GM19463 (cell line): ENCODE results near the gene ARAP2.

Experiments
- ATAC-seq: cut with Tn5 transposase; IDR thresholded peaks from one replicate; pipeline ENCODE4 v1.9.1; 2021; ENCODE audit warnings: mild to moderate bottlenecking, moderate library complexity; ENCODE audit not compliant: unreplicated experiment

The ARAP2 gene

DNA sequence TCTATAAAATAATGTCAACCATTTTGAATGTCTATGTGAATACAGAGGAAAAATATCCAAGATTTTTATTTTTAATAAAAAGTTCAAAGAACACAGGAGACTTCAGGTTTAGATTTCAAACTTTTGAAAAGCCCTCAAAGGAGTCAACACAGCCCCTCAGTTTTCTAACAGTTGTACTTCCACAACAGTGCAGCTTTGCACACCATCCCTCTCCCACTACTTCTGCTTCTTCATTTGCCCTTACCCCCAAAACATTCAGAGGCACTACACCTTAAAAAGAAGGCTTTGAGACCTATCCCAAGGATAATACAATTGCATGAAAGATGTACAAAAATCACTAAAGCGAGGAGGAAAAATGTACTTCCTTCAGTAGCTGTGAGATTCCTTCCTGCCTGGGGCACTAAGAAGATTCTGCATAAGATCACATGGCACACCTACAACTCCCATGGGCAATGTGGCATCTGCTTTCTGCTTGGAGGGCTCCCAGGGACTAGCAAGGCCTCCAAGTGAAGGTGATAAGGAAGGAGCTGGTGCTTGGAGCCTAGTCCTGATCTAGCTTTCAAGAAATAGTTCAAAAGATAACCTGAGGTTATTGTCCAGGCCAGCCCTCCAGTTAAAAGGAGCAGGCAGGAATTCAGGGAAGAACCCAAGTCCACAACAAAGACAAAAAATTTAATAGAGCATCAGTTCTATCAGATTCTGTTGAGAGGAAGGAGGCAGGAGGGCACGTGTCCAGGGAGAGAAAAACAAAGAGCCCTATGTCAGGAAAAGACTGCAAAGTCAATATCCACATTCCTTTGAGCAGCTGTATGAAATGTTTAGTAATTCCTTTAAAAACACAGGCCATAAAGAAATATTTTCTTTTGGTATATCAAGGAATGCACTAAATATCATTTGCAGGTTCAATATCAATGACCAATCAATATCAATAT lies 19.1 kb downstream of the ARAP2 start:
- peak; percentile 52 for ATAC-seq

DNA sequence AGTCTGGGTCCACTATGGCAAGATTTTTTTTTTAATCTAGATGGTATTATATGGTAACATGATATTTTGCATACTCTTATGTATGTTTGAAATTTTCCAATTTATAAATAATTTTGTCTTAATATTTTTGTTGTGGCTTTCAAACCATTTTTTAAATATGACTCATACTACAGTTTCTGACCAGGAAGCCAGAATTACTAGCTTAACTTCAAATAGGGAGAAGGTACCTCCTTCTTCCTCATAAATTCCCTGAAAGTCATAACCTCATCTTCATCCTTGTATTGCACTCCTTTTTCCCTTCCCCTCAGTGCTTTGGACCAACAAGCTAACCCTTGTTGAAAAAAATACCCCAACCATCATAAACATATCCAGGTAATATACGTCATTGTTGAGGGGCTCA lies 21.6 kb downstream of the ARAP2 start:
- no peak for ATAC-seq

DNA sequence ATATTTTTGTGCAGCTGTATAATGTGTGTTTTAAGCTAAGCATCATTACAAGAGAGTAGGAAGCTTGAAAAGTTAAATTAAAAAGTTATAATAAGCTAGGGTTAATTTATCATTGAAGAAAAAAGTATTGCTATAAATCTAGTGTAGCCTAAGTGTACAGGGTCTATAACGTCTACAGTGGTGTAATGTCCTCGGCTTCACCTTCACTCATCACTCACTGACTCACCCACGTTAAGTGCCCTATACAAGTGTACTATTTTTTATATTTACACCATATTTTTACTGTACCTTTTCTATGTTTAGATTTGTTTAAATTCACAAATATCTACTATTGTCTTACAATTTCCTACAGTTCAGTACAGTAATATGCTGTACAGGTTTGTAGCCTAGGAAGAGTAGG lies 23.5 kb downstream of the ARAP2 start:
- no peak for ATAC-seq

DNA sequence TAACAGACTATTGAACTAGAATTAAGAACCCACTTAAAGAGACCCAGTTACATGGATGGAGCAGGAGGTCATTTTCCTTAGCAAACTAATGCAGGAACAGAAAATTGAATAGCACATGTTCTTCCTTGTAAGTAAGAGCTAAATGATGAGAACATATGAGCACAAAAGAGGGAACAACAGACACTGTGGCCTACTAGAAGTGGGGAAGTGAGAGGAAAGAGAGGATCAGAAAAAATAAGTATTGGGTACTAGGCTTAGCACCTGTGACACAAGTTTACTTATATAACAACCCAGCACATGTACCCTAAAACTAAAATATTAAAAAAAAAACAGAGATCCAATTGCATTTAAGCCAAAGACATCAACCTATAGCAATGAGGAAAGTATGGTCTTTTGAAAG lies 26.2 kb downstream of the ARAP2 start:
- ATAC-seq, result peak; percentile 69

DNA sequence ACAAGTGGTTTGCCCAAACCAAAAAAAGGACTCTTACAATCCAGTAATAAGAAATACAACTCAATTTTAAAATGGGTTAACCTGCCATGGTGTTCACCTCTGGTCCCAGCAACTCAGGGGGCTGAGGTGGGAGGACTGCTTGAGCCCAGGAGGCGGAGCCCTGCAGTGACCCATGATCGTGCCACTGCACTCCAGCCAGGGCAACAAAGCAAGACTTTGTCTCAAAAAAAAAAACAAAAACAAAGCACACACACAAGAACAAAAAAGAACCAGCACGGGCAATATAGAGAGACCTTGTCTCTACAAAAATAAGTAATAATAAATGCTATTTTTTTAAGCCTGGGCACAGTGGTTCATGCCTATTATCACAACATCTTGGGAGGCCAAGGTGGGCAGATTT lies 28.7 kb downstream of the ARAP2 start:
- no peak for ATAC-seq

DNA sequence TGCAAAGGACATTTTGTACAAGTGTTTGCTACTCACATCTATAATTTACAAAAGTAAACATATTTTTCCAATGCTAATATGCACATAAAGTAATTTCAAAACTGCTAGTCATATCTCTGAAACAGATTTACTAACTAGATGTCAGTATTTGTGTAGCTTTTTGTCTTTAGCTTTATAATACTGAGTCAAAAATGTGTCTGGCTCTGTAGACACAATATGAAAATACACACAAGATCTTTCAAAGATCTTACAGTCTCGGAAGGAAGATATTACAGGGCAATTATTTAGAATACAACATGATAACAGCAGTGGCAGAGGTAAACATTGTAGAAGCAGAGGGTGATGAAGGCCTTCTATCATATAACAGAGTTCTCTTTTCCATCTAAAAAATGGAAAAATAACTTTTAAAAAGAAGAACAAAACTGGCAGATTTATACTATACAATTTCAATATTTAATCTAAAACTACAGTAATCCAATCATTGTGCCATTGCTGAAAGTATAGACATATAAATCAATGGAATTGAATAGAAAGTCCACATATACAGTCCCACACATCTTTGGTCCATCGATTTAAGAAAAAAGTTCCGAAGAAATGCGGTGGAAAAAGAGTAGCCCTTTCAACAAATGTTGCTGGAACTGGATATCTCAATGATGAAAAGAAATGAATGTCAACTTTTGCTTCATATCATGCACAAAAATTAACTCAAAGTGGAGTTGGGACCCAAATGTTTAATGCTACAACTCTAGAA lies 29.4 kb downstream of the ARAP2 start:
- no peak for ATAC-seq

GRCh38 chr4:36213977-36214376 lies 30.3 kb downstream of the ARAP2 start:
- ATAC-seq, result no peak

GRCh38 chr4:36211084-36211483 lies 33.2 kb downstream of the ARAP2 start:
- ATAC-seq, result no peak

GRCh38 chr4:36209941-36210649 lies 34.2 kb downstream of the ARAP2 start:
- no peak for ATAC-seq

GRCh38 chr4:36208893-36209473 lies 35.3 kb downstream of the ARAP2 start:
- peak; percentile 80 for ATAC-seq

DNA sequence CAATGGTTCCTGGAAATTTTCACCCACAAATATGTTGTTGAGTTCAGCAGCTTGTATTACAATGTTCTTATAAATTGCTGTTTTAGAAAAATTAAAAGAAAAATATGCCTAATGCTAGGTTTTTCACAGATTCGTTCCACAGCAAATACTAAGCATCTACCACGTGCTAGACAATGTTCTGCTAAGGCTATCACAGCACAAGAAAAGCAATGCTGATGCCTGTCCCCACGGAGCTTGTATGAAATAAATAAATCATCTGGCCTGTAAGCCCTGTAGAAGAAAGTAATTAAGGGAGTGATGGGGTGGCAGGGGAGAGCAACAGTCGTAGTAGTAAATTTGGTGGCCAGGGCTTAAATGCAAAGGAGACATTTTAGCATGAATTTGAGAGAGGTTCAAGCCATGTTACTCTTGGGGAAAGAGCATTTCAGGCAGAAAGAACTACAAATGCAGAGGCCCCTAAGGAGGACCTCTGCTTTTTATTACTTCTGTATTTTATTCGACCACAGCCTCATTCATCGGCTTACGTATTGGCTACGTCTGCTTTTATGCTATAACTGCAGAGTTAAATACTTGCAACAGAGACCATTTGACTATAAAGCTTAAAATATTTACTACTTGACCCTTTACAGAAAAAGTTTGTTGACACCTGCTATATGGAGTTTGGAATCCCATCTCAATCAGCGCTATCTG lies 36.3 kb downstream of the ARAP2 start:
- no peak for ATAC-seq

DNA sequence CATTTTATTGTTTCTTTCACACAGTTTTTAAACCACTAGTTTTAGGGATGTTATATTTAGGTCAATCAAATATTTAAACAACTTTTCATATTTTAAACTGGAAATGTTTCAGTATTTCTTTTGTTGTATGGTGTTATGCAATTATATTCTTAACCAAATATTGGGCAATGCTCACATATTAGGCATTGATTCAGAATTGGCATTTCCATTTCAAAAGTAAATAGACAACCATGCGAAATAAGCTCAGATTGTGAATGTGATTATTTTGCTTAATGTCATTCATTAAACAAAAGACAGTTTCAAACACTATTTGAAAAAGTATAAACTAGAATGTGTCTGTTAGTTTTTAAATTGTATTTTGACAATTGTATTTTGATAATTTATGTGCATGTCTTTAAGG lies 36.9 kb downstream of the ARAP2 start:
- no peak for ATAC-seq

- no peak for ATAC-seq
These were observed 37.6 kb downstream of the ARAP2 start for GRCh38 chr4:36206603-36207311.

GRCh38 chr4:36206012-36206411 lies 38.3 kb downstream of the ARAP2 start:
- ATAC-seq, result no peak

- no peak for ATAC-seq
These were observed 45.5 kb downstream of the ARAP2 start for GRCh38 chr4:36198861-36199260.

DNA sequence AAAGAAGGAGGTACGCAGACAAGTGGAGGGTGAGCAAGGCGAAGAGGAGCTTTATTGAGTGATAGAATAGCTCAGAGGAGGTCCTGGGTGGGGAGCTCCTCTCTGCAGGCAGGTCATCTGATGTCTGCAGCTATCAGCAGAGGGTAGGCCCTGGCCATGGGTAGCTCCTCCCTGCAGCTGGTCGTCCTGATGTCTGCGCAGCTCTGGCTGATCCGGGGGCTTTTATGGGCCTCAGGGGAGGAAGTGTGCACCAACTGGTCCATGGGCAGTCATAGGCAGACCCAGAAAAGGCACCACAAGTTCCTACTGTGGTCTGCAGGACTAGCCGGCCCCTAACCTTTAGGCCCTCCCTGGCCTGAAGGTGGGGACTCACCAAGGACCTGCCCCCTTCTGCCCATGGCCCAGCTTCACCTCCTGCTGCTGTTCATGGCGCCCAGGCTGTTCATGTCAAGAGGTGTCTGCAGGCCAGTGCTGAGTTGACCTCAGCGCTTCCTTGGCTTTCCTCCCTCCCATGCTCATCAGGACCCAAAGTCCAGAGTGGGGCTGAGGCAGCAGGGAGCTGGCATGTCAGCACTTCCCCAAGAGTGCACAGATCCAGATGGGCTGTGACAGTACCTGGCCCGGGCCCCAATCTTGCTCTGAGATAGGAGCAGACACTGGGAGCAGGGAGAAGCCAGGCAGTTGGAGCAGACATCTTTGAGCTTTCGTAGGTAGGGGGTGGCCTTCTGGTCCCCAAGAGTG lies 46.1 kb downstream of the ARAP2 start:
- ATAC-seq, result no peak

GRCh38 chr4:36197501-36197900 lies 46.8 kb downstream of the ARAP2 start:
- no peak for ATAC-seq

DNA sequence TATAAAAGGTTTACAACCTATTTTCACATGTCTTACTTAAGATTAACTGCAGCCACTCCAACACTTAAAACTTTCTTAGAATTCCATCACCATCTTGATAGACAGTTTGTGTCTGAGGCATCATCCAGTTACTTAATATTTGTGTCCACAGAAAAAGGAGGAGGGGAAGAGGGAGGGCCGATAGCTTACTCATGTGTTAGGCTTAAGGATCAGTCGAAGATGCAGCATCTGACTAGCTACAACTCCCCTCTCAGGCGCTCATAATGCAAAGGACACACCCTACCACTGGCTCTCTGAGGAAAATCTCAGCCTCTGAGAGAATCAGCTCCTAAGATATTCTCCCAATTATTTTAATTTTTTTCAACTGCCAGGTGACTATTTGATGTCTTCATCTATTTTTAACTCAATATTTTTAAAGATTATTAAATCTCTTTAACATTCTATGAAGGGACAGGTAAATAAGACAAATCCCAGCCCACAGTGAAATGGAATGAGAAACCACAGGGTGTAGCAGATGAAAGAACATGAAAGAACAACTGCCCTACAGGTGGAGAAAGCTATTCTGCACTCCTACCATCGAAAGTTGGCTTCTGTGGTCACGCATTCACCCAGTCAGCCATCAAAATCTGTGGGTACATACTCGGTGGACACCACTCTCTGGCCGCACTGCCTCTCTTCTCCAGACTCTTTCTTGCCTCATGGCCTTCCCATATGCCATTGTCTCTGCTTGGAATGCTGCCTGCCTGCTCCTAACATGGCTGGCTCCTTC lies 48.0 kb downstream of the ARAP2 start:
- ATAC-seq, result no peak
